GM18868 (cell line): ENCODE measurements around the gene KCTD20.
"Not testable (repeated sequence)": the region's sequence is repeated elsewhere in the genome, so short reads cannot be mapped to it uniquely, and the experiment has no call there.

Source experiments
- ATAC-seq: cut with Tn5 transposase; IDR thresholded peaks from one replicate; pipeline ENCODE4 v1.9.1; 2021; ENCODE audit warnings: mild to moderate bottlenecking, moderate library complexity; ENCODE audit not compliant: unreplicated experiment

The KCTD20 gene

DNA sequence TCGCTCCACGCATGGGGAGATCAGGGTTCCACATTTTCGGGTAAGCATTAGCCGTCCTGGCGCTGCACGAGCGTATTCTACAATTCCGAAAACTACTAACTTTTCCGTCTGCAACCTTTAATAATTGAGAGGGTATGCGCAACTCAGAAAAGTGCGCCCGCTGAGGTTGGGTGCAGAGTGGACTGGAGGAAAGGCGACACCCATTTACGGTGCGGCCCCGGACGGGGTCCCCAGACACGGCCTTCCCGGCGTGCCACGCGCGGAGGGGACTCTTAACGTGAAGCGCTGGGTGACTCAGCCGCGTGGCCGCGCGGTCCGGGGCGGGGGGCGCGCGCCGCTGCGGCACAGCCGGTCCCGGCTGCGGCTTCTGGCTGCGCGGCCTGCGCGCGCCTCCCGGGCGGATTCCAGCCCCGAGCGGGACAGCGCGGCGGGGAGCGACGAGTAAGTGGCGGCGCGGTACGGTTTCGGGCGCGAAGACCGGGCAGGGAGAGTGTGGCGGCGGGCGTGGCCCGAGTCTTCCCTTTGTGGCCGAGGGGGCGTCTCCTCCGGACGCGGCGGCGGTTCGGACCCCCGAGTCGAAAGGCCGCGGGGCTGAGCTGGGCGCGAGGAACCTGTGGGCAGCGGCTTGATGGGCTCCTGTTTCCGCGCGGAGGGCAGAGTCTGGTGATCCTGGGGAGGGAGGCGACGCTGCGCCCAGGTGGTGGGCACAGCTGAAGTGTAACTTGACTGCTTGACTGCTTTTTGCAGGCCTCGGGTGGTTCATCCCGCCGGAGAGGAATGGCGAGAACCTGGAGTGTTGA is at the start of gene KCTD20, which contains the start of gene PXT1:
KCTD20 (plus strand) TSS at position 330 of the 800 bp plus-strand sequence. CDS start 27,098 bp downstream, outside the sequence.
PXT1 (minus strand) TSS at position 184 of the 800 bp plus-strand sequence. CDS start 16,772 bp downstream, outside the sequence.
- peak; percentile 75 for ATAC-seq

- no peak for ATAC-seq
These were observed 42.8 kb upstream of the KCTD20 start for GRCh38 chr6:36399970-36400369.

DNA sequence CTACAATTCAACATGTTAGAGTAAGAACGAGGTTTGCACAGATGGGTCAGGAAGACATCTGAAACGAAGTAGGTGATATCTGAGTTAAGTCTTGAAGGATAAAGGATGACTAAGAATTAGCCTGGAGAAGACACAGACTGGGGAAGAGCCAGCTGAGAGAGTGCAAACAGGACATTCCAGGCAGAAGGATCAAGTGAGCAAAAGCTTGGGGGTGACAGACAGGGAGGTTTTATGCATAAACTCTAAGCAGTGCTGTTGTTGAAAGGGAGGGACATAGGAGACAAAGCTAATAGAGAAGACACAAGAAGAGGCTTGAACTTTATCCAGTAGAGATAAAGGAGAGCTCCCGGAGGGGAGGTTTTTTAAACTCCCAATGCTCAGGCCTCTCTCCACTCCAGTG is 40.3 kb upstream of the KCTD20 start:
- ATAC-seq = no peak

DNA sequence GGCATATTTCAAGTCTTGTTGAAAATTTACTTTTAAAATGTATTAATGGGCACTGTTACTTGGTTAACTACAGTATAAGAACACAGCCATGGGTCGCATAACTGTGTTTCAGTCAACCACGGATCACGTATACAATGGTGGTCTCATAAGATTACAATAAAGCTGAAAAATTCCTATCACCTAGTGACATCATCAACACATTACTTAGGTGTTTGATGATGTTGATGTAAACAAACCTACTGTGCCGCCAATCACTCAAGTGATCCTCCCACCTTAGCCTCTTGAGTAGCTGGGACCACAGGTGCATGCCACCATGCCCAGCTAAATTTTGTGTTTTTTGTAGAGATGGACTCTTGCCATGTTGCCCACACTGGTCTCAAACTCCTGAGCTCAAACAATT is 38.6 kb upstream of the KCTD20 start:
- no peak for ATAC-seq

- ATAC-seq = not testable (repeated sequence)
These were observed 33.1 kb upstream of the KCTD20 start for GRCh38 chr6:36409718-36410117.

DNA sequence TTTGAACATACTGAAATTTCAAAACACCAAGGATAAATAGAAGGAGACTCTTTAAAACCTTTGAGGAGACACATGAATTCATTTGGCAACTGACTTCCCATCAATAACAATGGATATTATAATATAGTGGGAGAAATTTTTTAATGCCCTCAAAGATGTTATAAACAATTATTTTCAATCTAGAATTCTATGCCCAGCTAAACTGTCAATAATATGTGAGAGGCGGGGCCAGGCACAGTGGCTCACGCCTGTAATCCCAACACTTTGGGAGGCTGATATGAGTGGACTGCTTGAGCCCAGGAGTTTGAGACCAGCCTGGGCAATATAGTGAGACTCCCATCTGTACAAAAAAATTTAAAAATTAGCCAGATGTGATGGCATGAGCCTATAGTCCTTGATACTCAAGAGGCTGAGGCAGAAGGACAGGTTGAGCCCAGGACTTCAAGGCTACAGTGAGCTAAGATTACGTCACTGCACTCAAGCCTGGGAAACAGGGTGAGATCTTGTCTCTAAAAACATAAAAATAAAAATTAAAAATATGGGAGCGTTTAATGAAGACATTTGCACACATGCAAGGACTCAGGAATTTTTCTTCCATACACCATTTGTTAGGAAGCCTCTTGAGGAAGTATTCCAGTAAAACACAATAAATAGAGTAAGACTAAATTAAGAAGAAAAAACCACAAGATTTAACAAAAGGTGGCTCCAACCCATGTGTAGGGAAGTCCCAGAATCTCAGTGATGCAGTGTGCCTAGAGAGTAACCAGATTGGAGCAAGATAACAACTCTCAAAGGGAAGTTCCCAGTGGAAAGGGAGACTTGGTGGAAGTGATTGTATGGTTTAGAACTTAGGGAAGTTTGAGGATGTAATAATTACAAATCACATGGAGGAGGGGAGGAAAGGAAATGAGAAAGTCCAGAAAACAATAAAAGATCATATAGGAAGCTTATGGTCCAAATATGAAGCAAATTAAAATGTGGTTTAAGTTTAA is 29.0 kb upstream of the KCTD20 start:
- no peak for ATAC-seq

- no peak for ATAC-seq
These were observed 28.3 kb upstream of the KCTD20 start for GRCh38 chr6:36414481-36414880.

DNA sequence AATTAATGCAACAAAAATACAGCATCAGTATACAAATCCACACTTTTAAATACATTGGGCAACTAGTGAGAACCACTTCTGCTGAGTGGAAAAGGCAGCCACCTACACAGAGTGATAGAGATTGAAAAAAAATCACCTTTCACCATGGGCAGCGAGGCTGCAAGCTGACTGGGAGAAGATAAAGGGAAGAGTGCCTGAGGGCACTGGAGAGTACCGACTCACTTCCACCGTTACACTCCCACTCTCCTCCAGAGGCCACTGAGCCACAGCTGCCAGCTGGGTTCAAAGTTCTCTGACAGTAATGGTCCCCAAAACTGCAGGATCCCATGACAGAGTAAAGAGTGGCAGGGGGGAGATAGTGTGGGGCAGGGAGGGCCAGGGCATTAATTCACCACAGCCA is 24.2 kb upstream of the KCTD20 start:
- no peak for ATAC-seq

GRCh38 chr6:36419310-36419709 is 23.5 kb upstream of the KCTD20 start:
- ATAC-seq = no peak

- ATAC-seq = no peak
These were observed 20.1 kb upstream of the KCTD20 start for GRCh38 chr6:36422714-36423100.

DNA sequence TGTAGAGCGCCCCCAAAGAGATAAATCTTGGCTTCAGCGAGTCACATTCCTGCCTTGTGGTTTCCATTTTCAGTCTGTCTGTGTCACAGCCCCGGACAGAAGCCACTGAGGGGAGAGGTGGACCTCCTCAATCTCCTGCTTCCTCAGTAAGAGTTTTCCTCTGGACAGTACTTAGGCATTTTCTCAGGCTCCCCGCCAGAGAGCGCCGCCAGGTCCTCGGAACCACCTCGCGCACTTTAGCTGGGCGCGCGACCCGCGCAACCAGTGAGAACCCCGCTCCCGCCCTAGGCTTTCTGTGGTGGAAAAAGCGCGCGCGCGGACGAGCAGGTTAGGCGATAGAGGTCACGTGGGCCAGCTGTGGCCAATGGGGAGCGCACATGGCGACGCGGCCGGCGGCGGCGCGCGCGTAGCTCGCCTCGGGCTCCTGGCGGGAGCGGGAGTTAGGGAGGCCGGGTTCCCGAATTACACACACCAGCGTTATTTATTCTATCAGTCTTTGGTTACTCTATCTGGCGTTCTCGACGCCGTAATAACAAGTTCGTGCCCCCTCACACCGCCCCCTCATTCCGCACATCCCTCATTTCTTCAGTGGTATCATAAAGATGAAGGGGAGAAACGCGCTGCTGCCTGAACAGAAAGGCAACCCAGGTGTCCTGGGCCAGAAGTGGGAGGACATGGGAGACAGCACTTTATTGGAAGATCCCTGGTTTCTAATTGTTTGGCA is 19.5 kb upstream of the KCTD20 start:
- ATAC-seq = peak; percentile 96

DNA sequence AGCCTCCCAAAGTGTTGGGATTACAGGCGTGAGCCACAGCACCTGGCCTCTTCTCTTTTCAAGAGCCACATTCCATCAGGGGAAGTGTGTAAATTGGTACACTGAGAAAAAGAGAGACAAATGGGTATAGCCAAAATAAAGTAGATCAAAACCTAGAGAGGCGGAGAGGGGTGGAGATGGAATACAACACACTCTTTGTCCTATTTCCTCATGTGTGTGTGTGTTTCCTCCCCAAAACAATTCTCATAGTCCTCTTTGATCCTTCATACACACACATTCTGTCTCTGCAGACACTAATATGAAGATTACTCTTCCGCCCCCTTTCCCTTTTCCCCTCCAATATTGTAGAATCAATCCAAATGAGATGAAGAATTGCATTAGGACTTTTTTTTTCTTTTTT is 16.2 kb upstream of the KCTD20 start:
- no peak for ATAC-seq

GRCh38 chr6:36428911-36429310 is 13.9 kb upstream of the KCTD20 start:
- ATAC-seq = no peak

DNA sequence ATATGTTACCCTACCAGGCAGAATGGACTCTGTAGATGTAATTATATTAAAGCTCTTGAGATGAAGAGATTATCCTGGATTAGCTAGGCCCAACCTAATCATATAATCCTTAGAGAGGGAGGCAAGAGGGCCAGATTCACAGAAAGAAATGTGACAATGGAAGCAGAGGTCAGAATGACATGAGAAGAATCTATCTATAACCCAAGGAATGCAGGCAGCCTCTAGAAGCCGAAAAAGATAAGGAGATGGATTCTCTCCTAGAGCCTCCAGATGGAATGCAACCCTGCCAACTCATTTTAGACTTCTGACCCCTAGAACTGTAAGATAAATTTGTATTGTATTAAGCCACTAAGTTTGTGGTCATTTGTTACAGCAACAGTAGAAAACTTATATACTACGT is 12.4 kb upstream of the KCTD20 start:
- ATAC-seq = no peak

- no peak for ATAC-seq
These were observed 11.6 kb upstream of the KCTD20 start for GRCh38 chr6:36431197-36431596.

GRCh38 chr6:36432151-36432671 is 10.6 kb upstream of the KCTD20 start:
- ATAC-seq = no peak

GRCh38 chr6:36436466-36436865 is 6.3 kb upstream of the KCTD20 start:
- no peak for ATAC-seq

- ATAC-seq = peak; percentile 73
These were observed 1.4 kb upstream of the KCTD20 start for GRCh38 chr6:36441307-36441894.

DNA sequence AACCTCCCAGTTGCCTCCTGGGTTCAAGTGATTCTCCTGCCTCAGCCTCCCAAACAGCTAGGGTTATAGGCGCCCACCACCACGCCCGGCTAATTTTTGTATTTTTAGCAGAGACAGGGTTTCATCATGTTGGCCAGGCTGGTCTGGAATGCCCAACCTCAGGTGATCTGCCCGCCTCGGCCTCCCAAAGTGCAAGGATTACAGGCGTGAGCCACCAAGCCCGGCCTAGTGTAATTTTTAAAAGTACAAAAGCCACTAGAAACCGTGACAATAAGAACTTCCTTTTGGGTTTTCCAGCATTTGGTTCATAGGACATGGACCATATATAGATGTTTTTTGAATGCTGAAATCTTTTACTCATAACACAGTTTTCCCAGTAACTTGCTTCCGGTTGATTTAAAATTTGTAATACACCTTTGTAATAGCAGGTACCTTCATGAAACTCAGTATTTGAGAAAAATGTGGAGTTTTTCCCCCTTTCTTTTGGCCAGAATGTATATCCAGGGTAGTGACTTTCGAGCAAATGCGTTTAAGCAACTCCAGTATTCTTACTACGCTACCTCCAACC is 613 bp upstream of the KCTD20 start:
- ATAC-seq = no peak
